IgD-negative memory B cell (primary cell): ENCODE results near the gene GAPVD1. TPM values are rescaled to one million over a fixed set of nuclear protein-coding genes. Genes with fewer than 3 reads are reported as not detected.

Experiments
- H3K27ac Mint-ChIP-seq, 3 donors: one replicate each; pipeline ENCODE4 v1.8.0; 2020 to 2022; ENCODE audit warnings: mild to moderate bottlenecking in 3 of 3, mixed read lengths in 3 of 3, moderate library complexity in 1 of 3
- H3K27me3 Mint-ChIP-seq: one replicate; pipeline ENCODE4 v1.8.0; 2021; ENCODE audit warnings: mixed read lengths
- H3K36me3 Mint-ChIP-seq: one replicate; pipeline ENCODE4 v1.8.0; 2020; ENCODE audit warnings: mild to moderate bottlenecking, mixed read lengths
- H3K4me1 Mint-ChIP-seq, 3 donors: one replicate each; pipeline ENCODE4 v1.8.0; 2020 to 2022; ENCODE audit warnings: mixed read lengths in 3 of 3, mild to moderate bottlenecking in 1 of 3
- H3K4me3 Mint-ChIP-seq, 4 donors: one replicate each; pipeline ENCODE4 v1.8.0; 2020 to 2022; ENCODE audit warnings: mild to moderate bottlenecking in 4 of 4, mixed read lengths in 4 of 4, moderate library complexity in 3 of 4
- H3K9me3 Mint-ChIP-seq, 3 donors: one replicate each; pipeline ENCODE4 v1.8.0; 2020 to 2021; ENCODE audit warnings: mixed read lengths in 3 of 3, mild to moderate bottlenecking in 1 of 3
- polyA plus RNA-seq: library from polyadenylated mRNA; unstranded; fragments of 300-500 nt; fragmentation: Illumina TruSeq; gene quantifications from one replicate; pipeline ENCODE4 v1.2.3, GENCODE V29; 2021

The GAPVD1 gene
- polyA plus RNA-seq, 1 donor from 2014 or later = 33.7 TPM

DNA sequence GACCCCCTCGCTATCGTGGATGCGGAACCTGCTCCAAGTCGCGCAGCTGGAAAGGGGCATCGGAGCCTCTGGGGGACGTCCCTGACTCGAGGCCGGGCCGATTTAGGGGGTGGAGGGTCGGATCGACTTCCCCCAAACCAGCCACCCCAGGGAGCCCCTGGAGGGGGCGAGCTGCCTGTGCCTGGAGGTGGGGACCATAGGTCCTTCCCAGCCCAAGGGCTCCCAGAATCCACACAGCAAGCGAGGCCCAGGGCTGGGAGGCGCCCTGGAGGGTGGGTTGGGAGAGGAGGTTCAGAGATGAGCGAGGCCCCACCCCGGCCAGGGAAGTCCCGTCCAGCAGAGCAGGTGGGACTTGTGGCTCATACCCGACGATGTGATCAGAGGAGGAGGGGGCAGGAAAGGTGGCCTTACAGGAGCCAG lies 147.6 kb downstream of the GAPVD1 start:
- peaks cover 16% of the 10 kb centered on the region for H3K27me3 Mint-ChIP-seq
- no peak overlapping the region for H3K27ac Mint-ChIP-seq
- no peaks in the 10 kb centered on the region for H3K36me3 Mint-ChIP-seq
- H3K4me3 Mint-ChIP-seq = peak overlapping the region in 1 of 4 donors; percentile 77
- peaks cover 0 to 11% (median 9%) of the 10 kb centered on the region in 3 donors for H3K4me1 Mint-ChIP-seq
- H3K9me3 Mint-ChIP-seq = peaks cover 0 to 3% (median 0%) of the 10 kb centered on the region in 3 donors

DNA sequence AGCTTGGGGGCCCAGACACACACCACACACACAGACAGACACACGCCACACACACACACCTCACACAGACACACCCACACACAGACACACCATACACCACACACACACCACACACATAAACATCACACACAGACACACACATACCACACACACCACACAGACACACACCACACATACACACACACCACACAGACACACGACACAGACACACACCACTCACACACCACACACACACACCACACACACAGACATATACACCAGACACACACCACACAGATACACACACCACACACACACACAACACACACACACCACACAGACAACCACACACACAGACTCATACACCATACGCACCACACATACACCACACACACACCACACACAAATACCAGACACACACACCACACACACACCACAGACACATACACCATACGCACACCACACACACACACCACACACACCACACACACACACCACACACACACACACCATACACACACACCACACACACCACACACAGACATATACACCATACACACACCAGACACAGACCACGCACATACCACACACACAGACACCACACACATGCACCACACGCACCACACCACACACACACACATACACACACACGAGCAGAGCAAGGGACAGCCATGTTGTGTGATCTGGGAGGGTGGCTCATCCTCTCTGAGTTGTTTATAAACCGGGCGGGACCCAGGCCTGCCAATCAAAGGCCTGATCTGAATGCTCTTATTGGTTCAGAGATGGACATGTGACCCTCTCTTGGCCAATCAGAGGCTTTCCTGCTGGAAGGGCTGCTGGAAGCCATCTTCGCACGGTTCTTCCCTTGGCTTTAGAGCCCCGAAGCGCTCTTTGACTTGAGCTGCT lies 148.3 kb downstream of the GAPVD1 start:
- peak overlapping the region; percentile 14 to 95 (median 80) for H3K27ac Mint-ChIP-seq
- no peaks in the 10 kb centered on the region for H3K36me3 Mint-ChIP-seq
- H3K9me3 Mint-ChIP-seq = peaks cover 0 to 3% (median 0%) of the 10 kb centered on the region in 3 donors
- H3K4me3 Mint-ChIP-seq = peak overlapping the region in 3 of 4 donors; percentile 61 to 87 (median 78)
- H3K27me3 Mint-ChIP-seq = peaks cover 16% of the 10 kb centered on the region
- peaks cover 0 to 11% (median 9%) of the 10 kb centered on the region in 3 donors for H3K4me1 Mint-ChIP-seq

DNA sequence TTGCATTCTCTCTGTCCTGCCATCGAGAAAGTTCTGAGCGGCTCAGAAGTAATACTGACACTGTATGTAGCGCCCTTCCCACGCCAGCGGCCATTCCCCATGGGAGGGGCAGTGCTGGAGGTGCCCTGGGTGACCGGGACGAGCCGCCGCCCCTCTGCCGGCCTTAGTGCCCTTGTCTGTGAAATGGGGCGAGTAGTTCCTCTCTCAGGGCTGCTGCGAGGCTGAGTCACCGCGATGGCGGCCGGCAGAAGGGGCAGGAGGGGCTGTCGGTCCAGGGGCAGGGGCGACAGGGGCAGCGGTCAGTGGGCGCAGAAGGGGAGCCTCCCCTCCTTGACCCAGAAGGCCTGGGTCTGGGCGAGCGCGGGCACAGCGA lies 148.9 kb downstream of the GAPVD1 start:
- Mint-ChIP-seq H3K4me1 (peaks cover 0 to 11% (median 9%) of the 10 kb centered on the region in 3 donors), H3K27ac (peak overlapping the region in 2 of 3 donors; percentile 14 to 80), H3K36me3 (no peaks in the 10 kb centered on the region), H3K4me3 (peak overlapping the region in 2 of 4 donors; percentile 61 to 78), H3K9me3 (peaks cover 0 to 3% (median 0%) of the 10 kb centered on the region in 3 donors), H3K27me3 (peaks cover 16% of the 10 kb centered on the region)

DNA sequence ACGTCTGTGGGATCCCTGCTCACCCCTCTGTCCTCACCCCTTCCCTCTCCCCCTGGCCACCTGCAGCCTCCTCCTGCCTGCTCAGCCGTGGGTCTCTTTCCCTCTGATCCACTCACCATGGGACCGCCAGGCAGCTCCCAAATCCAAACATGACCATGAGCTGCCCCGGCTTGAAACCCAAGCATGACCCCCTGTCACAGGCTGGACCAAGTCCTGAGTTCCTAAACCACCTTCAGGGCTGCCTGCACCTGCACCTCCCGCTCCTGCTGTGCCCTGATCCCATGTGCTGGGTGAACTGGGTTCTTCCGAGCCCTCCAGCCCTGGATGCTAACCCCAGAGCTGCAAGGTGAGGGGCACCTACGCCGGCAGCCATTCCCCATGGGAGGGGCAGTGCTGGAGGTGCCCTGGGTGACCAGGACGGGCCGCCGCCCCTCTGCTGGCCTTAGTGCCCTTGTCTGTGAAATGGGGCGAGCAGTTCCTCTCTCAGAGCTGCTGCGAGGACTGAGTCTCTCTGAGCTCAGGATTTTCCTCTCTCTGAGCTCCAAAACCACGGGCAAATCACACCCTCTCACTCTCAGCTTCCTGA lies 149.6 kb downstream of the GAPVD1 start:
- H3K4me3 Mint-ChIP-seq = peak overlapping the region in 1 of 4 donors; percentile 12
- H3K27ac Mint-ChIP-seq = peak overlapping the region in 1 of 3 donors; percentile 16
- H3K4me1 Mint-ChIP-seq = peaks cover 0 to 11% (median 9%) of the 10 kb centered on the region in 3 donors
- no peaks in the 10 kb centered on the region for H3K36me3 Mint-ChIP-seq
- H3K9me3 Mint-ChIP-seq = peaks cover 0 to 3% (median 0%) of the 10 kb centered on the region in 3 donors
- H3K27me3 Mint-ChIP-seq = peaks cover 16% of the 10 kb centered on the region

DNA sequence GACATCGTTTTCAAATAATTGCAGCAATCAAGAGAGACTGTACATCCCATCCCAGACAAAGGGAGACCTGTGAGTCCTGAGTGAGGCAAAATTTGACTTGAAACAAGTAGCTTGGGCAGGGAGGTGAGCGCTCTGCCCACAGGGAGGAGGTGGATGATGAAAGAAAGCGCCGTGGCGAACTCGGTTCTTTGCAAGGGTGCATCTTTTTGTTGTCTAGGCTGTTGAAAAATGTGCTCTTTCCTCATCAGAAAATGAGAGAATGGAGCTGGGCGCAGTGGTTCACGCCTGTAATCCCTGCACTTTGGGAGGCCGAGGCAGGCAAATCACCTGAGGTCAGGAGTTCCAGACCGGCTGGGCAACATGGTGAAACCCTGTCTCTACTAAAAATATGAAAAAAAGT lies 150.5 kb downstream of the GAPVD1 start:
- Mint-ChIP-seq H3K36me3 (no peaks in the 10 kb centered on the region), H3K27me3 (peaks cover 14% of the 10 kb centered on the region), H3K4me3 (no peak overlapping the region), H3K9me3 (peaks cover 0 to 3% (median 0%) of the 10 kb centered on the region in 3 donors), H3K27ac (no peak overlapping the region), H3K4me1 (peaks cover 0 to 11% (median 9%) of the 10 kb centered on the region in 3 donors)

DNA sequence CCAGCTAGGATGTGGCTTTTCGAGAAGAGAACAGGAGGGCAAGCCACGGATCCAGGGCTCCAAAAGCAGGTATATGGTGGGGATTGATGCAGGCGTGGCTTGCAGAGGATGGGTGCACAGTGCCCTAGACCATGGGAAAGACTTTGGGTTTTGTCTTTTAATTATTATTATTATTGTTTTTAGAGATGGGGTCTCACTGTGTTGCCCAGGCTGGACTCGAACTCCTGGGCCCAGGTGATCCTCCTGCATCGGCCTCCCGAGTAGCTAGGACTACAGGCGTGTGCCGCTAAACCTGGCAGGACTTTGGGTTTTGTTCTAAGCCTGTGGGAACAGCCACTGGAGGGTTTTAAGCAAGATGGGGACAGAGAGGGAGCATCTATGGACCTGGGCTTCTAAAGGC lies 152.0 kb downstream of the GAPVD1 start:
- Mint-ChIP-seq H3K9me3 (peaks cover 0 to 3% (median 0%) of the 10 kb centered on the region in 3 donors), H3K27ac (no peak overlapping the region), H3K27me3 (peaks cover 7% of the 10 kb centered on the region), H3K36me3 (no peaks in the 10 kb centered on the region), H3K4me1 (peaks cover 0 to 9% (median 6%) of the 10 kb centered on the region in 3 donors), H3K4me3 (no peak overlapping the region)

DNA sequence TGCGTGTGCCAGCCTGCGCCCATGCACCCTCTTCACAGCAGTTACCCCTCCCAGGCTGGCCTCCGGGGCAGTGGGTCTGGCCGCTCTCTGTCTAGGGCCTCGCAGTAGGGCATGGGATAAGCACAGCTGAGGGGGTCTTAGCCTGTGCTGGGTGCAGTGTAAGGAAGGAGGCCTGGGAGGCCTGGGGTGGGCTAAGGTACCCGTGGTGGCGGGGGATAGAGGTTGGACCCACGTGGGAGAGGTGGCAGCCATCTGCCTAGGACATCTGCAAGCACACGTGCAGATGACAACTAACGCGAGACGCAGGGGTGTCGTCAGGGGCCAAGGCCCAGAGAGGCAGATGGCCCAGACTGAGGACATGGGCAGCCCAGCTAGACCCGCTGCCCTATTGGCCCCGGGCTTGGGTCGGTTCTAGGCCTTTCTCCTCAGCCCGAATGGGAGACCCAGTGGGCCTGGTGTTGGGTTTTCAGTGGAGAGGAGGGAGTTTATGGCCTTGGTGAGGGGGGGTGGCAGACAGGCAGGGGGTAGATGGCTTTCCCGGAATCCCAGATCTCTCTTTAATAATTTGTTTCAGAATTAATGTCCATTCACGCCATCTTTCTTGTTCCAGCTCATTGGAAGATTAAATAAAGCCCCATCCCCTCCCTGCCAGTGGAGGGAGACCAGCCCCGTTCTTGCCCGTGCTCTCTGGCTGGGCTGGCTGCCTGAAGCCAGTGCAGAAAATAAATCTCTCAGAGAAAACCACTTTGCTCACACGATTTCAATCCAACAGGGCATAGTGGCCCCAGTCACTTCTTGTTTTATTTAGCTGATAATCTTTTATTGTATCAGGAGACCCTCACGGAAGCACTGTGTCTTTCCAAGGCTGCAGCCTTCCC lies 154.2 kb downstream of the GAPVD1 start:
- peaks cover 0 to 1% (median 0%) of the 10 kb centered on the region in 3 donors for H3K4me1 Mint-ChIP-seq
- no peak overlapping the region for H3K4me3 Mint-ChIP-seq
- H3K36me3 Mint-ChIP-seq = no peaks in the 10 kb centered on the region
- H3K27ac Mint-ChIP-seq = no peak overlapping the region
- peaks cover 2% of the 10 kb centered on the region for H3K27me3 Mint-ChIP-seq
- H3K9me3 Mint-ChIP-seq = no peaks in the 10 kb centered on the region

DNA sequence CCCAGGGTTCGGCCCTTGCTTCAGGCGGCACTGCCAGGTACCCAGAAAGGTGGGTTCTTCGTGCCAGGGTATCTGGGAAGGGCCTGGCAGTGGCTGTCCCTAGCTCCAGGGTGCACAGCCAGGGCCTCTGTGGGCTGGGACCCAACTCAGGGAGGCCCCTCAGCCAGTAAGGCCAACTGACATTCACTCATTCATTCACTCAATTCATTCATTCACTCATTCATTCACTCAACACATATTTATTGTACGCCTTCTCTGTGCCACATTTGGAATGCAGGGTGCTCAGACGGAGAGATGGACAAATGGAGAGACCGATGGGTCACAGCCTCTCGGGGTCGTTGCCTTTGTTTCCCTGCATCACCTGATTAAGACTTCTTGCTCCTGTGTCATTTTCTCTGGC lies 154.9 kb downstream of the GAPVD1 start:
- no peak overlapping the region for H3K27ac Mint-ChIP-seq
- H3K4me3 Mint-ChIP-seq = no peak overlapping the region
- no peaks in the 10 kb centered on the region for H3K9me3 Mint-ChIP-seq
- peaks cover 2% of the 10 kb centered on the region for H3K27me3 Mint-ChIP-seq
- peaks cover 0 to 1% (median 0%) of the 10 kb centered on the region in 3 donors for H3K4me1 Mint-ChIP-seq
- H3K36me3 Mint-ChIP-seq = no peaks in the 10 kb centered on the region

Other genes starting within 250 kb of the GAPVD1 start
- 4.9 TPM for gene SCAI, start 118.3 kb upstream of the GAPVD1 start, polyA plus RNA-seq
- gene PPP6C, start 72.0 kb upstream of the GAPVD1 start, polyA plus RNA-seq = 45.6 TPM
- 21.0 TPM for gene RABEPK, start 61.3 kb upstream of the GAPVD1 start, polyA plus RNA-seq
- 147 TPM for gene HSPA5, start 20.5 kb upstream of the GAPVD1 start, polyA plus RNA-seq